Mucosa of gallbladder (tissue), 1 donor: ENCODE data around the gene TMEM219. TPM values are rescaled to one million over a fixed set of nuclear protein-coding genes. Genes with fewer than 3 reads are reported as not detected.
"Not testable (repeated sequence)": the region's sequence is repeated elsewhere in the genome, so short reads cannot be mapped to it uniquely, and the experiment has no call there.

ENCODE experiments used
- DNase-seq: peaks from one replicate; pipeline ENCODE4 v3.0.0-alpha.2; 2020; ENCODE audit warnings: low spot score
- total RNA-seq: library from RNA; stranded (reverse); gene quantifications from one replicate; pipeline ENCODE4 v1.2.1, GENCODE V29; 2021
- donor health status: DM: no; HTN: no; CAD: no.

TMEM219 gene, protein sequence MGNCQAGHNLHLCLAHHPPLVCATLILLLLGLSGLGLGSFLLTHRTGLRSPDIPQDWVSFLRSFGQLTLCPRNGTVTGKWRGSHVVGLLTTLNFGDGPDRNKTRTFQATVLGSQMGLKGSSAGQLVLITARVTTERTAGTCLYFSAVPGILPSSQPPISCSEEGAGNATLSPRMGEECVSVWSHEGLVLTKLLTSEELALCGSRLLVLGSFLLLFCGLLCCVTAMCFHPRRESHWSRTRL
- total RNA-seq: 167 TPM

DNA sequence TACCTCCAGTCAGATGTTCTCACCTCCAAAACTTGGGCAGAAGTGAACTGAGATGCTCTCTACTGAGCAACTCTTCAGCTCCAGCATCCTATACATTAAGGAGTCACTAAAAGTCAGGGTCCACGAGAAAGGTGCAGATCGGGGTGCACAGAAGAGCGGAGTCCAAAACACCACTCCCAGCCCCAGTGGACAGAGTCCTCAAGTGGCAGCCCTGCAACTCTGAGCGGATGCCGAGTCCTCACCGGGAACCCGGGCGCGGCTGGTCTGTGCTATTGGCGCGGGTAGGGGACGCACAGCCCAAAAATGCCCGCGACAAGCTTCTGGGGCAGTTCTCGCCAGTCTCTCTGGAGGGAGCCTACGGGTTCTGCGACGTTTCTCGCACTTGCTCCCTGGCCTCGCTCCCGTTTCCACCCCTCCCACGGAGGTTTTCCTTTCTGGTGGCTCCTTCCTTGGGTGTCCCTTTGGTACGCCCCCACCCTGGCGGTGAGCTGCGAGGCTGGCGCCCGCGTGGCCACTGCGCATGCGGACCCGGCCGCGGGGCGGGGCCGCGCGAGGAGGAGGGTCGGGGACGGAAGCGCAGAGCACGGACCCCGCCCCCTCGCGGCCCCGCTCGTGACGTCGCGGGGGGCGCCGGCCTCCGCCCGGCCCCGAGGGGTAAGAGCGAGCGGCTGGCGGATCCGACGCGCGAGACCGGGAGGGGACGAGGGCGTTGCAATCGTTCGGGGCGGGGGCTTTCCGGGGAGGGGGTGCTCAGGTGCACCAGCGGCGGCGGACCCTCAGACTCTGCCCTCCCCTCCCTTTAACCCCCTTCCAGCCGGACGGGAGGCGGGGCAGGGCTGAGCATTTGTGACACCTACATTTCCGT lies at the start of gene TMEM219:
Gene TMEM219, plus strand, starts transcription at position 601 of the 865 bp plus-strand sequence. CDS start 1,065 bp downstream, outside the sequence.
- peak; percentile 92 for DNase-seq

DNA sequence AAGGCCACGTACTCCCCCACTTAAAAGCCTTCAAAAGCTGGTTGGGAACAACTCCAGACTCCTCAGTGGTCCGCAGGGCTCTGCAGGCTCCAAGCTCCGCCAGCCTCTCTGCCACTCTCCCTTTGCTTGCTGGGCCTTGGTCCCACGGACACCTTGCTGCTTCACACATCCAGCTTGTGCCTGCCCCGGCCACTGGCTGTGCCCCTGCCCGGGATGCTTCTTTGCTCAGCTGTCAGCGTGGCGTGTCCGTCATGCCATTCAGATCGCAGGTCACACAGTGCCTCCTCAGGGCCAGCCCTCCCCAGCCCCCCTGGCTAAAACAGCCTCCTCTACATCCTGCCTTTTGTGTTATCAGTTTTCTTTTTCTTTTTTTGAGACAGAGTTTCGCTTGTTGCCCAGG lies 49.8 kb upstream of the TMEM219 start:
- no peak for DNase-seq

DNA sequence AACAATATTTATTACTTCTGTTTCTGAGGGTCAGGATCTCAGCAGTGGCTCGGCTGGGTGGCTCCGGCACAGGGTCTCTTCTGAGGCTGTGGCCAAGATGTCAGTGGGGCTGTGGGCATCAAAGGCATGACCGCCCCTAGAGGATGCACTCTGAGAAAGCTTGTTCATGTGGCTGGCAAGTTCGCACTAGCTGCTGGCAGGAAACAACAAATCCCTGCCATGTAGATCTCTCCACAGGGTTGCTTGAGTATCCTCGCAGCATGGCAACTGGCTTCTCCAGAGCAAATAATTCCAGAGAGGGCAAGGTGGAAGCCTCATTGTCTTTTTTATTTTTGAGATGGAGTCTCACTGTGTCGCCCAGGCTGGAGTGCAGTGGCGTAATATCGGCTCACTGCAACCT lies 48.4 kb upstream of the TMEM219 start:
- no peak for DNase-seq

DNA sequence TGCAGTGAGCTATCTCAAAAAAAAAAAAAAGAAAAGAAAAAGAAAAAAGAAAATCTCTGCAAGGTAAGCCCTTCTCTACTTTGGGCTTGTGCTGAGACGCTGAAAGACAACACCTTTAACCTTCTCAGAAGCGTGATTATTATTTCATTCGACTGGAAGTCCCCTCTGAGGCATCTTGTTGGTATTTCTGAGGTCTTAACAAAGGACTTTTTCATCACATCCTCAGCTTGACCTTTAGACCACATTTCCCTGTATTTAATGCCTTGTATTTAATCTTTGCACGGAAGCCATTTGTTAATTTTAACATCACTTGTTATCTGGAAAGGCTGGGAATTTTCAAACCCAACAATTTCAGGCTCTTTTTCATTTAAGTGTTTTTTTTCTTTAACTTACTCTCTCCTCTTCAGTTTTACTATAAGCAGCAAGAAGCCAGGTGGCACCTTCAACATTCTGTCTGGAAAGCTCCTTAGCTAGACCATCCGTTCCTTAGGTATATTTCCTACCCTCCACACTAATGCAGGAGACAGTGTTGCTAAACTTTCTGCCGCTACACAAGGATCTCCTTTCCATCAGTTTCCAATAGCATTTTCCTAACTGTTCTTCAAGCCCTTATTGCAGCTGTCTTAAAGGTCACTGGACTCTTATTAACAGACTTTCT lies 46.2 kb upstream of the TMEM219 start:
- DNase-seq: no peak

DNA sequence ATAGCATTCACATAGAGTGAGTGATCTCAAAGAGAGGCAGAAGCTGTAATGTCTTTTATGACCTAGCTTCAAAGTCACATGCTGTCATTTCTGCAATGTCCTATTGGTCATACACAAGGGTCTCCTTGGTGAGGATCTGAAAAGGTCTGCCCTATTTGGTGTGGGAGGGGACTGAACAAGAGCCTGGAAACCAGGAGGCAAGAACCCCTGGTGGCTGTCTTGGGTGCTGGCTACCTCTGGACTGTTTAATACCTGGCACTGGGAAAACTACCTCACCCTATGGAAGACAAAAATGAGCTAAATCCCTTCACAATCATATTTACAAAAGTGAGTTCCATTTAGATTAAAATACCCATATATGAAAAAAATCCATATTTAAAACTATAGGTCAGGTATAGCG lies 44.9 kb upstream of the TMEM219 start:
- DNase-seq: no peak

DNA sequence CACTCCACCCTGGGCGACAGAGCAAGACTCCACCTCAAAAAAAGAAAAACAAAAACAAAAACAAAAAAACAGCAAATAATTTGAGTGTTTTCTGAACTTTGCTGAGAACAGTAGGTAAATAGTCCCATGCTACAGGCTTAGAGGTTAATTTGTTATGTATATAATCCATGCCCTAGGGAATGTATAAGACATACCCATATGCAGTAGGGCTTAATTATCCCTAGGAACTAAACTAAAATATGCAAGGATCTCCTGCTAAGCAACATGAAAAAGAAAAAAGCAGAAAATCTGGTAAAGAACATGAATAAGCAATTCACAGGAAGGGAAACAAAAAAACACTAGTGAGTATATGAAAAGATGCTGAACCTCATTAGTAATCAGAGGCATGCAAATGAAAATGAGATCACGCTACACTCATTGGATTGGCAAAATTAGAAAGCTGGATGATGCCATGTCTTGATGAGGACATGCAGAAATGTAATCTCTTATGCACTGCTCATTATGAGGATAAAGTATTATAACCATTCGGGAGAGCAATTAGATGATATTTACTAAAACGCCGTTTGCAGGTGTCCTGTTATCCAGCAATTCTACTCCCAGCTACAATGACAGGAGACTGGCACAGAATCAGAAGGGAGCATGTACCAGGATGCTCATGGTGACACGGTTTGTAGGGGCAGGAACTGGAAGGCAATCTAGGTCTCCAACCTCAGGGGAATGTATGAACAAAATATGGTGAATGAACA lies 41.4 kb upstream of the TMEM219 start:
- no peak for DNase-seq

DNA sequence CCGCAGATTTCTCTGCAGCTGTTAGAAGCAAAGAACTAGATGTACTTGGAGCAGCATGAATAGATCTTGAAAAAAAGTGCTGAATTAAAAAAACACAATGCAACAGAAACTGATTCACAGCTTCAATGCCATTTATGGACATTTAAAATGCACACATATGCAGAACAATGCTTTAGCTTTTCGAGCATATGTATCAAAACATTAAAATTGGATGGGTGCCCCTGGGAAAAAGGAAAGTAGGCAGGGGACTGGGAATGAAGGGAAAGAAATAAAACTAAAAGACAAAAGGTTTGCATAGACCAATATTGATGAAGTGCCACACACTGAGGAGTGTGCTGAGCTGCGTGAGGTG lies 40.9 kb upstream of the TMEM219 start:
- no peak for DNase-seq

DNA sequence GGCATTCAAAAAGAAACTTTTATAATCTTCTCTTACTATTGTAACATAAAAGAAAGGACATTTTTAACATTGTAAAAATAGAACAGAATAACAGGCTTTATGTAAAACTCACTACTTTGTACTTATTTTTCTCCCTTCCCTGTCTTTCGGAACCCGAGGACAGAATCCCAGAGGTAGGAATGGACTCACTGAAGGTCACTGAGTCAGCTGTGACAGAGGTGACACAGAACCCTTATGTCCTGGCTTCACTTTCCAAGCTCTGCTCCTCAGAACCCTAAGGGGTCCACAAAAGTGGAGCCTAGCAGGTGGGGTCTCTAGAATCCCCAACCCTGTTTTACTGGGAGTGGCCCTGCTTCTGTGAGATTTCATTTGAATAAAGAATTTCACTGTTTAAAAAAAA lies 39.6 kb upstream of the TMEM219 start:
- DNase-seq: no peak

DNA sequence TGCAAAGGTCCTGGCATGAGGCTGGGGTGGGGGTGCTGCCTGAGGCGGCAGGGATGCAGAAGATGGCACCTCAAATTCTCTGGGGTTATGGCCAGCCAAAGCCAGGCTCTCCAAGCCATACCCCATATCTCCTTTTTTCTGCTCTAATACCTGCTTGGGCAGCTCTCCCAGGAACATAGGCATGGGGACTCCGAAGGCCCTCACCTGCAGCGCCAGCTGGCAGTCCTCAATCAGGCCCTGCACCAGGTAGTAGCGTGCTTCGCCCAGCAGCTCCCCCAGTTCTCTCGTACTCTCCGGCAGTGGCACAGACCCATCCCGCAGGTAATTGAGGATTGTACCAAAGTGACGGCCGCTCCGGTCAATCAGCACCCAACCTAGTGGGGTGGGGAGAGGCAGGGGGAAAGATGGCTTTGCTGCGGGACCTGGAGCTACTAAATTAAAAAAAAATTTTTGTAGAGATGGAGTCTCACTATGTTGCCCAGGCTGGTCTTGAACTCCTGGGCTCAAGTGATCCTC lies 38.8 kb upstream of the TMEM219 start:
- DNase-seq: no peak

DNA sequence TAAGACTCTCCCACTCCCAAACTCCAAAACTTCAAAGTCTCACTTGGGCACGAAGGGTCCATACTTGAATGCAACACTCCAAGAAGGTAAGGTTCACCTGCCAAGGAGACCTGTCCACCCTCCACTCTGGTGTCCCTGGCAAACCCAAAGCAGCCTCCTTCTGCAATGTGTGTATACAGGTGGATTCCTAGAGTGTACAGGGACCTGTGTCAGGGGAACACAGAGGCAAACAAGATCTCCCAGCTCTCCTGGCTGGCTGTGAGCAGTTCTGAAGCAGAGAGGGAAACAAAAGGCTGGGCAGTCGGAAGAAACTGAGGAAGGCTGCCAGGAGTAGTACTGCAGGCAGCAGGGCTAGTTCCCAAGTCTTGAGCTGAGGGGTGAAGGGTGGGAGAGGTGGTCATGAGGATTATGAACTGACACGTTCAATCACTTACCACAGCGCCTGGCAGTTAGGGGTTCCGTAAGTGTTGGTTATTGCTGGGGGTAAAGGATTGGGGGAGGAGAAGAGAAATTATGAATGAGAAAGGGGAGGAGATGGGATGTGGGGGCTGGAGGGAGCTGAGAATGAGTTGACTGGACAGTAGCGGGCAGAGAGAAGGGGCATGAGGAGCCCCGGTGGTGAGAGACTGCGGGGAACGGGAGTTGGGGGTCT lies 36.6 kb upstream of the TMEM219 start:
- no peak for DNase-seq

DNA sequence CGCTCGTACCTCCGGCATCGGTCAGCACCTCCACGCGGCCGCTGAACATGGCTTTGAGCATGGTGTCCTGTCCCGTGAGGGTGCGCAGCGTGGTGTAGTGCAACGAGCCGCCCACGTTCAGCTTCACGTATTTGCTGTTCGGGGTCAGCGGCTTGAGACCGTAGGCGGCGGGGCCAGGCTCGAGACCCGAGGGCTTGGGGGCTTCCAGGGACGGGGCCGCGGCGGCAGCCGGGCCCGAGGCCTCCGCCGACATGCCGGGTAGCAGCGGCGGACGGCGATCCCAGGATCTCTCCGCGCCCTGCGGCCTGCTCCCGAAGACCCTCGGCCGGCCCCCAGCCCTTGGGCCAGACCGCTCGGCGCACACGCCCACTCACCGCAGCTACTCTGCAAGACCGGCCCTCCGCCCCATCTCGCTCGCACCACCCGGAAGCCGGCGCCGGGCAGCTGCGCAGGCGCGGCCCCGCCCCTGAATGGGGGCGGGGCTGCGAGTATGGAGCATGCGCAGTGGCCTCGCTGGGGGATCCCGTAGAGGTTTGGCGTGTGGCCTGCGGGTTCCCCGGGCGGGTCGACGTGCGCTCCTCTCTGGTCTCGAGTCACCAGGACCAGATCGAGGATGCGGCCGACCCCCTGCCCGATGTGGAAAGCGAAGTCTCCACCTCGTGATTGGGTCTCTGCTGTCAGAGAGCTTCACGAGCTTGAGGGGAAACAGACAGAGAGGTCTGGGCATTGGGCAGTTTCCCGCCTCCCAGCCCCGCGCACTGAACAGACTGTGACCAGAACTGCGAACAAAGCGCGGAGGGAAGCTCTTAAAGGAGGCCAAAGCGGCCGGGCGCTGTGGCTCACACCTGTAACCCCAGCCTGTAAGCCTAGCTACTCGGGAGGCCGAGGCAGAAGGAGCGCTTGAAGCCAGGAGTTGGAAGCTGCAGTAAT lies 35.8 kb upstream of the TMEM219 start, which contains the start of gene KCTD13:
Gene KCTD13, minus strand, starts transcription at position 446 of the 930 bp plus-strand sequence. Its CDS starts 193 bp downstream, at position 253.
- peak; percentile 86 for DNase-seq

DNA sequence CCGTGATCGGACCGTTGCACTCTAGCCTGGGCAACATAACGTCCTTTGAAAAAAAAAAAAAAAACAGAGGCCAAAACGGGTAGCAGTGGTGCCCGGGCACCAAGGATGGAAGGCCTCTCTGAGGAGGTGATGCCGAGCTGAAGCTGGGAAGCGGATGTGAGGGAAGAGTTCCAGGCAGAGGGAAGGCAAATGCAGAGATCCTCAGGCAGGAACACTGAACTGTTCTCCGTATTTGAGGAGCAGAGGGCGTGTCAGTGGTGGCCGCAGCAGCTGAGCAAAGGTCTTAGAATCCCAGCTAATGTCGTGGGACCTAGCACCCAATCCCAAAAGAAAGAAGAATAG lies 35.2 kb upstream of the TMEM219 start:
- DNase-seq: peak; percentile 18

DNA sequence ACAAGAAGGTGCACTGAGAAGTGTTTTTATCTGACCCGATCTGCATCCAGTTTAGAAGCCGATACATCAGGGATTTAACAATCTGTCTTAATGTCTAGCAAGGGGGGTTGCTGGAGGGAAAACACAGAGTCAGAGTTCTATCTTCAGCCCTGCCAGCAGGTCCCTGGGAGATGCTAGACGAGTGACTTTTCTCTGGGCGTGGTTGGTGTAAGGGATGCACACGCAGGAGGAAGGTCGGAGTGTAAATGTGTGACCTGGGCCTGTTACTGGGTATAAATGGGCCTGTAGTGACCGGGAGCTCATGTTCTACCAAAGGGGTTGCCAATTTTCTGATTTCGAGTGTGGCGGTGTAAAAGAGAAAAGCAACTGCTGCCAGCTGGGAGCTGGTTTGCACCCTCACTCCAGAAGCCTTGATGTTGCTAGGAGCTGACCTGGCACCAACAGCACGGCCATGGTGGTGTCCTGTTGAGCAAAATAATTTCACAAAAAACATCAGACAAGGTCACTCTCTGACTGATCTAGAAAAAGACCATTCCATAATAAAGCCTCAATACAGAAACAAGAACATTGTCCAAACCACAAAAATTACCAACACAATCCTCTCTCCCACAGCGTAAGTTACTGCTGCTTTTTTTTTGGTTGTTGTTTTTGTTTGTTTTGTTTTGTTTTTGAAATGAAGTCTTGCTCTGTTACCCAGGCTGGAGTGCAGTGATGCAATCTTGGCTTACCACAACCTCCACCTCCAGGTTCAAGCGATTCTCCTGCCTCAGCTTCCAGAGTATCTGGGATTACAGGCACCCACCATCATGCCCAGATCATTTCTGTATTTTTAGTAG lies 34.6 kb upstream of the TMEM219 start:
- no peak for DNase-seq

DNA sequence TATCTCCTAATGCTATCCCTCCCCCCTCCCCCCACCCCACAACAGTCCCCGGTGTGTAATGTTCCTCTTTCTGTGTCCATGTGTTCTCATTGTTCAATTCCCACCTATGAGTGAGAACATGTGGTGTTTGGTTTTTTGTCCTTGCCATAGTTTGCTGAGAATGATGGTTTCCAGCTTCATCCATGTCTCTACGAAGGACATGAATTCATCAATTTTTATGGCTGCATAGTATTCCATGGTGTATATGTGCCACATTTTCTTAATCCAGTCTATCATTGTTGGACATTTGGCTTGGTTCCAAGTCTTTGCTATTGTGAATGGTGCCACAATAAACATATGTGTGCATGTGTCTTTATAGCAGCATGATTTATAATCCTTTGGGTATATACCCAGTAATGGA lies 30.1 kb upstream of the TMEM219 start:
- DNase-seq: not testable (repeated sequence)

DNA sequence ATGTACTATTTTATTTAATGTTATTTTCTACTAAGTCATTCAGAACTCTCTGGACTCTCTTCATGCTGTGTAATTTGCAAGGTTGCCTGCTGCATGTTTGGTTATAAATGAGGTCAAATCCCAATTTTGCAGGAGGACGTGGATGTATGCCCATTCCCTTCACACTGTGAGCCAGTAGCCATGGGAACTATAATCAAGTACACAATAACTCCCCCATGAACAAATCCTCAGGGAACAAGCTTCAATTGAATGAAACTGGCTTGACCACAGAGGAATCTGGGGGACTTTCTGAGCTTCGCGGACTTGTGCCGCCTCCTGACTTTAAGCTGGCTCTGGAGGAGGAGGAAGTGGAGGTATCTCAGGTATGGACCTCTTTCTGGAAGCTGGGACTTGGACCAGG lies 21.2 kb upstream of the TMEM219 start:
- DNase-seq: no peak

DNA sequence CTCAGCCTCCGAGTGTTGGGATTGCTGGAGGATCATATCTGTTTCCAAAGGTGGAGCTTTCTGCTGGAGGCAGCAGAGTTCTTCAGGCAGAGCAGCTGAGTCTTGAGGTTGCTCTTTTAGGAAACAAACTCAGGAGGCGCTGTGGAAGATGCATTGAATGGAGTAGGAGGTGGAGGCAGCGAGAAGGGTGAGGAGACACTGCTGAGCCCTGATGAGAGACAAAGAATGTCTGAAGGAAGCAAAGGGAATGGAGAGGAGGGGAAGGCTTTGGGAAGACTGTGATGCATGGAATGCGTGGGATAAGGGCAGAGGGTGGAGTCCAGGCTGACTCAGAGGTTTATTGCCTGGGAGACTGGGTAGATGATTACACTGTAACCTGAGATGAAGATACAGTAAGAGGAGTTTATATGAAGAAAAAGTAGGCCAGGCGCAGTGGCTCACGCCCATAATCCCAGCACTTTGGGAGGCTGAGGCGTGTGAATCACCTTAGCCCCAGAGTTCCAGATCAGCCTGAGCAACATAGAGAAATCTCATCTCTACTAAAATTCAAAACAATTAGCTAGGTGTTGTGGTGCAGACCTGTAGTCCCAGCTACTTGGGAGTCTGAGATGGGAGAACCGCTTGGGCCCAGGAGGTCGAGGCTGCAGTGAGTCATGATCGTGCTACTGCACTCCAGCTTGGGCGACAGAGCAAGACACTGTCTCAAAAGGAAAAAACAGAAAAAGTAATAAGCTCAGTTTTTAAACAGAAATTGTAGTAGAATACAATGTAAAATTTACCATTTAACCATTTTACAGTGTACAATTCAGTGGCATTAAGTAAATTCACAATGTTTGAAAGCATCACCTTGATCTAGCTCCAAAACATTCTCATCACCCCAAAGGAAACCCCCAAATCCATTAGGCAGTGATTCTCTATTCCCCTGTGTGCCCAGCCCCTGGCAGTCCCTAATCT lies 17.8 kb upstream of the TMEM219 start:
- peak; percentile 76 for DNase-seq

DNA sequence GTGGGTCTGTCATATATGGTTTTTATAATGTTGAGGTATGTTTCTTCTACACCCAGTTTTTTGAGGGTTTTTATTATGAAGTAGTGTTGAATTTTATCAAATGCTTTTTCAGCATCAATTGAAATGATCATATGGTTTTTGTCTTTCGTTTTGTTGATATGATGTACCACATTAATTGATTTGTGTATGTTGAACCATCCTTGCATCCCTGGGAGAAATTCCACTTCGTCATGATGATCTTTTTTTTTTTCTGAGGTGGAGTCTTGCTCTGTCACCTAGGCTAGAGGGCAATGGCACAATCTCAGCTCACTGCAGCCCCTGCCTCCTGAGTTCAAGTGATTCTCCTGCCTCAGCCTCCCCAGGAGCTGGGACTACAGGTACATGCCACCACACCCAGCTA lies 14.0 kb upstream of the TMEM219 start:
- DNase-seq: no peak

DNA sequence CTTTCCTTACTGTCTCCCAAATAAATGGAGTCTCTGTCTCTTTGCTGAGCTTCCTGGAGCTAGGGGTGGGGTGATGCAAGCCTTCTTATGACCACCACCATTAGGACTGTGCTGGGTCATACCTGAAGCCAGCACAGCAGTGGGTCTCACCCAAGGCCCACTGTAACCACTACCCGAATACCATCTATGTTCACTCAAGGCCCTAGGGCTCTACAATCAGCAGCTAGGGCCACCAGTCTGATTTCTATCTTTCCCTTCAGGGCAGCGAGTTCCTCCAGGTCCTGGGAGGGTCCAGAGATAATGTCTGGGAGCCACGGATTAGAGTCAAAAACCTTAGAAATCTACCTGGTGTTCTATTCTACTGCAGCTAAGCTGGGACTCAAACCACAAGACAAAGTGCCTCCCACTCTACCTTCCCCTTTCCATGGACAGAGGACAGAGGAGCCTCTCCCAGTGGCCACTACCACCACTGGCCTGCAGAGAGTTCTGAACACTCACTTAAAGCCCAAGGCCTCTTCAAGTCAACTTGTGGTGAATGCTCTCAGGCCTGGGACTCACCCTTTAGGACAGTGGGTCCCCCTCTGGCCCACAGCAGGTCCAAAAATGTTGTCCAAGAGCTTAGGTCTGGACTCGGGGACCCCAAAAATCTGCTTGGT lies 10.9 kb upstream of the TMEM219 start:
- no peak for DNase-seq
